B cell (primary cell): Measurements from ENCODE around the gene SCUBE1.

Experiments
- EZH2 ChIP-seq: IDR thresholded peaks from 2 replicates; pipeline ENCODE4 v1.6.1; 2012; ENCODE audit warnings: borderline replicate concordance, low read depth, mild to moderate bottlenecking, moderate library complexity, low read length; ENCODE audit not compliant: insufficient read depth, poor library complexity, severe bottlenecking
- TF ChIP-seq, protein P1 (sequence below): fragments of 200-600 bp; IDR thresholded peaks from one replicate; pipeline ENCODE4 v1.8.0; 2022; ENCODE audit warnings: antibody characterized with exemption, mild to moderate bottlenecking

DNA sequence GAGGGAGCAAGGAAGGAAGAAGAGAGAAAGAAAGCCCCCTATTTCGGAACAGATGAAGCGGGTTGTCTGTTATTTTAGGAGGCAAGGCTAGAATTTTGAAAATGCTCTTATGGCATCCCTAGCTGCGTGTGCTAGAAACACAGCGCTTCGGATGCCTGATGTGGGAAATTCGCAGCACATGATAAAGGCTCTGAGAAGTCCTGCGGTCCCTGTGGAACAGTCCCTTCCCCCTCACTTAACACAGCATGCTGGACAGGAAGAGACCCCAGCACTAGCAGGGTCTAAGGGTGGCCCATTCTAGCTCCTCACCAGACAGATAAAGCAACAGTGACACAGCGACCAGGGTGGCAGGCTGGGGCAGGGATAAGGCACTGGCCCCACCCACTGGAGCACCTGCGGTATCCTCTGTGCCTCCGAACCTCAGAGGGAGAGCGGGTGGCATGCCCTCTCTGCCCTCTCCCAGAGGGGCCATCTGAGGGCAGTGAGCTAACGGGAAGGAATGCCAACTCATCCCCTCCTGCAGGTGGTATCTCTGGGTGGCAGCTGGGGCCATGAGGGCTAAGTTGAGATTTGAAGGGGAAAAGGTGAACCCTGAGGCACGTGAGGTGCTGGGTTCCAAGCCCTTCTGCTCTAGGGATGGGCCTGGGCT, 75.7 kb downstream of the SCUBE1 start:
- TF ChIP-seq, protein P1, sequence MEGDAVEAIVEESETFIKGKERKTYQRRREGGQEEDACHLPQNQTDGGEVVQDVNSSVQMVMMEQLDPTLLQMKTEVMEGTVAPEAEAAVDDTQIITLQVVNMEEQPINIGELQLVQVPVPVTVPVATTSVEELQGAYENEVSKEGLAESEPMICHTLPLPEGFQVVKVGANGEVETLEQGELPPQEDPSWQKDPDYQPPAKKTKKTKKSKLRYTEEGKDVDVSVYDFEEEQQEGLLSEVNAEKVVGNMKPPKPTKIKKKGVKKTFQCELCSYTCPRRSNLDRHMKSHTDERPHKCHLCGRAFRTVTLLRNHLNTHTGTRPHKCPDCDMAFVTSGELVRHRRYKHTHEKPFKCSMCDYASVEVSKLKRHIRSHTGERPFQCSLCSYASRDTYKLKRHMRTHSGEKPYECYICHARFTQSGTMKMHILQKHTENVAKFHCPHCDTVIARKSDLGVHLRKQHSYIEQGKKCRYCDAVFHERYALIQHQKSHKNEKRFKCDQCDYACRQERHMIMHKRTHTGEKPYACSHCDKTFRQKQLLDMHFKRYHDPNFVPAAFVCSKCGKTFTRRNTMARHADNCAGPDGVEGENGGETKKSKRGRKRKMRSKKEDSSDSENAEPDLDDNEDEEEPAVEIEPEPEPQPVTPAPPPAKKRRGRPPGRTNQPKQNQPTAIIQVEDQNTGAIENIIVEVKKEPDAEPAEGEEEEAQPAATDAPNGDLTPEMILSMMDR: no peak
- TF ChIP-seq EZH2: no peak
